Skeletal muscle satellite cell (primary cell): Measurements from ENCODE around the gene MYCBP2.

Experiments used
- H3K27me3 ChIP-seq: 2 replicates; pipeline ENCODE4 v1.7.0; 2013; ENCODE audit warnings: low read length; ENCODE audit not compliant: control insufficient read depth, insufficient read depth
- H3K36me3 ChIP-seq: 2 replicates; pipeline ENCODE4 v1.7.0; 2013; ENCODE audit warnings: mild to moderate bottlenecking, control low read depth, low read length; ENCODE audit not compliant: insufficient read depth
- H3K4me1 ChIP-seq: 2 replicates; pipeline ENCODE4 v1.7.0; 2013; ENCODE audit warnings: low read length; ENCODE audit not compliant: control insufficient read depth, insufficient read depth
- H3K4me2 ChIP-seq: 2 replicates; pipeline ENCODE4 v1.7.0; 2013; ENCODE audit warnings: mild to moderate bottlenecking, low read length
- H3K4me3 ChIP-seq: 2 replicates; pipeline ENCODE4 v1.7.0; 2013; ENCODE audit warnings: low read length
- H3K9ac ChIP-seq: 2 replicates; pipeline ENCODE4 v1.7.0; 2013; ENCODE audit warnings: mild to moderate bottlenecking, low read depth, low read length, moderate library complexity
- H3K9me3 ChIP-seq: replicated peaks from 2 replicates; pipeline ENCODE4 v1.7.0; 2013; ENCODE audit warnings: mild to moderate bottlenecking, control low read depth, low read length

Gene MYCBP2

GRCh38 chr13:77335543-77335942, 8.6 kb upstream of the MYCBP2 start:
- no peaks in the 10 kb centered on the region for H3K36me3 ChIP-seq
- no peak overlapping the region for H3K4me3 ChIP-seq
- peaks cover 22% of the 10 kb centered on the region for H3K27me3 ChIP-seq
- H3K4me2 ChIP-seq, result no peak overlapping the region
- H3K9me3 ChIP-seq, result no peaks in the 10 kb centered on the region
- H3K4me1 ChIP-seq, result peaks cover 2% of the 10 kb centered on the region
- no peak overlapping the region for H3K9ac ChIP-seq

DNA sequence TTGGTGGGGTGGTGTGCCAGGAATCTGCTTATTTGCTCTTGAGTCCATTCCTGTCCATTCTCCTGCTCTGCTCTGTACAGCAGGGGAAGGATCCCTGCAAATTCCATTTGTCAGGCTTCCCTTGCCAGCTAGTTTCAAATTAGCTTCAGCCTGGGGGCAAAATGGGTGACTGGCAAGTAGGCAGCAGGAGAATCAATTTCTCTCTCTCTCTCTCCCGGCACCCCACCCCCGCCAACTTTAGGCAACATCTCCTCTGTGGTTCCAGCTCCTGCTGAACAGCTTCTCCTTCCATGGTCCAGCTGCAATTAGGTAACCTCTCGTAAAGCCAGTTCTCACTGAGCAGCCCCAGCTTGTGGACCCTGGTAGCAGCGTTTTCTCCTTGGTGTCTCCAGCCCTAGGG, 6.7 kb upstream of the MYCBP2 start:
- no peak overlapping the region for H3K9ac ChIP-seq
- H3K36me3 ChIP-seq, result no peaks in the 10 kb centered on the region
- no peaks in the 10 kb centered on the region for H3K9me3 ChIP-seq
- peaks cover 11% of the 10 kb centered on the region for H3K27me3 ChIP-seq
- H3K4me1 ChIP-seq, result peaks cover 10% of the 10 kb centered on the region
- no peak overlapping the region for H3K4me3 ChIP-seq
- H3K4me2 ChIP-seq, result no peak overlapping the region

- H3K4me2 ChIP-seq, result no peak overlapping the region
- H3K27me3 ChIP-seq, result peaks cover 6% of the 10 kb centered on the region
- H3K4me3 ChIP-seq, result no peak overlapping the region
- H3K9ac ChIP-seq, result no peak overlapping the region
- peaks cover 14% of the 10 kb centered on the region for H3K4me1 ChIP-seq
- no peaks in the 10 kb centered on the region for H3K36me3 ChIP-seq
- no peaks in the 10 kb centered on the region for H3K9me3 ChIP-seq
These were observed 4.5 kb upstream of the MYCBP2 start for GRCh38 chr13:77331421-77331820.

DNA sequence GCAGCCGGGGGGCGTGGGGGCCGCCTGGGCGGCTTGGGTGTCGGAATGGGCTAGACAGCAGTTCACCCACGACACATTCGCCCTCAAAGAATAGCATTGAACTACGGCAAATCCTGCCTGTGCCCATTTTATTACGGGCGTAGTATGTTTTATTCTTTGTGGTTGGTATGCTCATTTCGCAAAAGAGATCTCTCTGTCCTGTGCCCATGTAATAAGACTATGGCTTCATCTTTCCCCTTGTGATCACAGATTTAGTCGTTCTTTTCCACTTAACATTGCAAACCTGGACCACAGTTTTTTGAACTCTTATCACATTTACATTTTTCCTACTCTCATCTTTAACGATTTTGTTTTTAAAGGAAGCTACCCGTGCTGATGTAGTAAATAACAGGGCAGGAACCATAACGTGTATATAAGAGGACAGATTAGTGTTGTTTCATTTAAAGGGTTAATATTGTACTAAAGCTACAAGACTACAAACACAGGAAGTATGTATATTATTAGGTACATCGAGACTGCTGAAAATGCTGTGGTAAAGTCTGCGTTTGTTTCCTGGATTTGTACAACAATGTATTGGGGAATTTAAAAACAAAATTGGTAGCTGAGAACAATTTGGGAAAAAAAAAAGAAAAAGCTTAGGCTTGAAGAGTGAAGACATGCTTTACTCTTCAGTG, 3.2 kb upstream of the MYCBP2 start:
- Histone ChIP-seq H3K4me3 (peak overlapping the region; percentile 87), H3K9me3 (no peaks in the 10 kb centered on the region), H3K9ac (peak overlapping the region; percentile 75), H3K36me3 (no peaks in the 10 kb centered on the region), H3K4me2 (peak overlapping the region; percentile 90), H3K4me1 (peaks cover 14% of the 10 kb centered on the region), H3K27me3 (peaks cover 6% of the 10 kb centered on the region)

GRCh38 chr13:77329133-77329910, 2.4 kb upstream of the MYCBP2 start:
- Histone ChIP-seq H3K9ac (peak overlapping the region; percentile 75), H3K27me3 (no peaks in the 10 kb centered on the region), H3K4me2 (peak overlapping the region; percentile 90), H3K4me3 (peak overlapping the region; percentile 87), H3K36me3 (no peaks in the 10 kb centered on the region), H3K4me1 (peaks cover 20% of the 10 kb centered on the region), H3K9me3 (no peaks in the 10 kb centered on the region)

DNA sequence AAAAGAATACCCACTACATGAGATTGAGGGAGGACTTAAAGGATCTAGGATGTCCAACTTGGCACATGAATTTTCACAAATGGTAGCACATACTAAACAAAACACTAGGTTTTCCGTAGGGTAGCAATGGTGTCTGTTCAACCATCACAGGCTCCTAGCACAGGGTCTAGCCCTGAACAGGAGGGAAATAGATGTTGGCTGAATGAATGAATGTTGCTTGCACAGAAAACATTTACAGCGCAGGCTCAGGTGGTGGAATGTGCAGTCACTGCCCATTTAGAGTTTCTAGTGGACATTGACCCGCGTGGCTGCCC, 1.9 kb upstream of the MYCBP2 start:
- peaks cover 23% of the 10 kb centered on the region for H3K4me1 ChIP-seq

GRCh38 chr13:77325371-77325980, 1.4 kb downstream of the MYCBP2 start:
- Histone ChIP-seq H3K36me3 (no peaks in the 10 kb centered on the region), H3K9ac (peak overlapping the region; percentile 86), H3K4me3 (peak overlapping the region; percentile 94), H3K27me3 (no peaks in the 10 kb centered on the region), H3K9me3 (no peaks in the 10 kb centered on the region), H3K4me1 (peaks cover 27% of the 10 kb centered on the region), H3K4me2 (peak overlapping the region; percentile 91)

More for the DNA sequence above, 1.9 kb upstream of the MYCBP2 start:
- Histone ChIP-seq H3K9ac (peak overlapping the region; percentile 75), H3K4me3 (peak overlapping the region; percentile 87), H3K36me3 (no peaks in the 10 kb centered on the region), H3K9me3 (no peaks in the 10 kb centered on the region), H3K27me3 (no peaks in the 10 kb centered on the region), H3K4me2 (peak overlapping the region; percentile 90)

- peaks cover 22% of the 10 kb centered on the region for H3K4me1 ChIP-seq
These were observed 3.0 kb downstream of the MYCBP2 start for GRCh38 chr13:77323858-77324257.

GRCh38 chr13:77319536-77319935, 7.4 kb downstream of the MYCBP2 start:
- Histone ChIP-seq H3K36me3 (no peaks in the 10 kb centered on the region), H3K4me3 (no peak overlapping the region), H3K27me3 (no peaks in the 10 kb centered on the region), H3K4me2 (no peak overlapping the region), H3K9me3 (no peaks in the 10 kb centered on the region), H3K4me1 (peaks cover 10% of the 10 kb centered on the region), H3K9ac (no peak overlapping the region)

More at GRCh38 chr13:77323858-77324257, 3.0 kb downstream of the MYCBP2 start:
- Histone ChIP-seq H3K27me3 (no peaks in the 10 kb centered on the region), H3K4me2 (peak overlapping the region; percentile 91), H3K9ac (no peak overlapping the region), H3K36me3 (no peaks in the 10 kb centered on the region), H3K9me3 (no peaks in the 10 kb centered on the region), H3K4me3 (no peak overlapping the region)

DNA sequence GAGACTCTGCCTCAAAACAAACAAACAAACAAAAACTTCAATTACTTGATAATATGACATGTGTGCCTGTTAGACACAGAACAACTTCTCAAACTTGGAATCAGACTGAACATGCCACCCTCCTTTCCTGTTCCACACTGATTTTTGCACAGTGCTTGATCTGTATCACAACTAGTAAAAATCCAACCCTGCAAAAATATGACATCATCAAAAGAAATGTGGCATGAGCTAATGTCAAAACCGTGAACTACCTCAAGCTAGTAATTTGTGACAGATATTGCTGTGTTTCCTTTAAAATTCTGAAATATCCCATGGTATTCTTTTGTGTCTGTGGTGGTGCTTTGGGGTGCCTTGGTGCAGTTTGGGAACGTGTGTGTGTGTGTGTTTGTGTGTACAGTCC, 8.2 kb downstream of the MYCBP2 start:
- H3K4me2 ChIP-seq, result no peak overlapping the region
- H3K4me1 ChIP-seq, result peaks cover 6% of the 10 kb centered on the region

DNA sequence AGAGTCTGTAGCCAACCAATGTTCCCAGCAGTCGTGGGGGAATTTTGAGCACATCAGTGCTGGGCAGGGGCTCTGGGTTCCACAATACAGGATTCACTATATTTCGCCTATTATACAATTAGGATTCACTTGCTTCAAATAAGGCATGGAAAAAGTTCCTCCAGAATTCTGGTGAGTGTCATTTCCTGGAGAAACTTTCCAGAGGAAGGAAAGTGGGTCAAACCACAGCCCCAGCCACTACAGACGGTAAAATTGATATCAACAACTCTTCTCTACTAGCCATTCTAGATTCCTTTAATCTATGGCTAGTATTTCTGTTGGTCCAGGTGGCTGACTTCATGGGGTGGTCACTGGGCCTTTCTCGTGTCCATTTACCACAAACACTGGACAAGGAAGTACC, 10.5 kb downstream of the MYCBP2 start:
- Histone ChIP-seq H3K36me3 (no peaks in the 10 kb centered on the region), H3K27me3 (no peaks in the 10 kb centered on the region), H3K4me2 (no peak overlapping the region), H3K9me3 (no peaks in the 10 kb centered on the region), H3K4me3 (no peak overlapping the region), H3K9ac (no peak overlapping the region), H3K4me1 (no peaks in the 10 kb centered on the region)

More for the DNA sequence above, 8.2 kb downstream of the MYCBP2 start:
- no peaks in the 10 kb centered on the region for H3K27me3 ChIP-seq
- no peak overlapping the region for H3K9ac ChIP-seq
- no peaks in the 10 kb centered on the region for H3K9me3 ChIP-seq
- H3K36me3 ChIP-seq, result no peaks in the 10 kb centered on the region
- no peak overlapping the region for H3K4me3 ChIP-seq
